GM04504 (cell line): Measurements from ENCODE around the gene OSGIN1.

Experiments
- DNase-seq: peaks from one replicate; pipeline ENCODE4 v3.0.0-alpha.2; 2012; ENCODE audit warnings: low read depth

Gene OSGIN1

GRCh38 chr16:83958137-83958845 lies 5.3 kb downstream of the OSGIN1 start:
- no peak for DNase-seq

GRCh38 chr16:83958846-83959565 lies 6.0 kb downstream of the OSGIN1 start:
- DNase-seq, result no peak

DNA sequence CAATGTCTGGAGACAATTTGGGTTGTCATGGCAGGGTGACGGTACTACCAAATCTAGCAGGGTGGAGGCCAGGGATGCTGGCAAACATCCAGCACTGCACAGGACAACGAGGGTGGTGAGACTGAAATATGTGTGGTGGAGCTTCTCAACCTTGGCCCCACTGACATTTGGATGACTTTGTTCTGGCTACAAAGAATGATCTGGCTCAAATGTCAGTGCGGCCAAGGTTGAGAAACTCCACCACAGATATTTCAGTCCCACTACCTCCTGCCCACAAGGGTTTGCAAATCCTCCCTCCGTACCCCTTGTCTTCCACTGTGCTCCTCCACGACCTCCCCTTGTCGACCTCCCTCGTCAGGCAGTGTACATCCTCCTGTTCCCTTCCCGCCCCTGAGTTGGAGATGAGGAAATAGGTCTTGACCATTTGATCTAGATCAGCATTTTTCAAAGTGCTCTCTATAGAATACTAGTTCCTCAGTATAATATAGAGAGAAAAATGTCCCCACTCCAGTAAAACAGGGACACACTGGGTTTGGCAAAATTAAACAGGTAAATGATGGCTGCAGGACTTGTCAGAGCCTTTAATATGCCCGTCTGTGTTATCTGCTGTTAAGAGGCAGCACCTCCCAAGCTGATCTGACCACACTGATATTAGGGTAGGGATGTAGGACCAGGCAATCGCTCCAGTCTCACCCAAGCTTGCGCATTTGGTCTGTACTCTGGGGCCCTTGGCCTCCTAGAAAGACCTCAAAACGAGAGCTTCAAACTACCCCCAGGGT lies 6.8 kb downstream of the OSGIN1 start:
- no peak for DNase-seq

- no peak for DNase-seq
These were observed 7.6 kb downstream of the OSGIN1 start for GRCh38 chr16:83960521-83961249.

- DNase-seq, result no peak
These were observed 8.6 kb downstream of the OSGIN1 start for GRCh38 chr16:83961591-83961990.

DNA sequence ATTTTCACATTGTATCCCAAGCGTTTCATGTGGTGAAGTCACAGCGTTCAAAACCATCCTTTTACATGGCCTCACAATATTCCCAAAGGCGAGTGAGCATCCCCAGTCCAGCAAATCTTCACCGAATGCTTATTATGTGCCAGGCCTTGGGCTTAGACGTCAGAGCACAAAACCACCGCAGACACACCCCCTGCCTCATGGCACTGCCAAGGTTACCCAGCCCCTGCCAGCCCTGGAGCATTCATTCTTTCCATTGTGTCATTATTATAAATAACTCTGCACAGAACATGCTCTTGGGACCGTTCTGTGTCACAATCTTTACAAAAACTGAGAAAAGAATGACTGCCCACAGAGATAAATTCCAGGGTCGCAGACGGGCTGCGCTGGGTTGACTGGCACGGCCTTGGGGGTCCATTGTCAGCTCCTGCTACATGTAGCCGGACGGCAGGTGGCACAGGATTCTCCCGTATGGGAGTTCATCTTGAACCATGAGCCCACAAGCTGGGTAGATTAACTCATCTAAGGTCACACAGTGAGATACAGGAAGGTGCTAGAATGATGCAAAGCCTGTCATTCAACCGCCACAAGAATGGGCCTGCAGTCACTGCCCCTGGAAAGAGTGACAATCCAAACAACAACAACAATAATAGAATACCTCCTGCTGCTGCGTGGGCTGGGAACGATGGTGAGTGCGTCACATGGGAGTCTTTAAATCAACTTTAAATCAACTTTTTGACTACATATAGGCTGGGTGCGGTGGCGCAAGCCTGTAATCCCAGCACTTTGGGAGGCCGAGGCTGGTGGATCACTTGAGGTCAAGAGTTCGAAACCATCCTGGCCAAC lies 10.5 kb downstream of the OSGIN1 start:
- no peak for DNase-seq

- no peak for DNase-seq
These were observed 11.8 kb downstream of the OSGIN1 start for GRCh38 chr16:83964684-83965443.

DNA sequence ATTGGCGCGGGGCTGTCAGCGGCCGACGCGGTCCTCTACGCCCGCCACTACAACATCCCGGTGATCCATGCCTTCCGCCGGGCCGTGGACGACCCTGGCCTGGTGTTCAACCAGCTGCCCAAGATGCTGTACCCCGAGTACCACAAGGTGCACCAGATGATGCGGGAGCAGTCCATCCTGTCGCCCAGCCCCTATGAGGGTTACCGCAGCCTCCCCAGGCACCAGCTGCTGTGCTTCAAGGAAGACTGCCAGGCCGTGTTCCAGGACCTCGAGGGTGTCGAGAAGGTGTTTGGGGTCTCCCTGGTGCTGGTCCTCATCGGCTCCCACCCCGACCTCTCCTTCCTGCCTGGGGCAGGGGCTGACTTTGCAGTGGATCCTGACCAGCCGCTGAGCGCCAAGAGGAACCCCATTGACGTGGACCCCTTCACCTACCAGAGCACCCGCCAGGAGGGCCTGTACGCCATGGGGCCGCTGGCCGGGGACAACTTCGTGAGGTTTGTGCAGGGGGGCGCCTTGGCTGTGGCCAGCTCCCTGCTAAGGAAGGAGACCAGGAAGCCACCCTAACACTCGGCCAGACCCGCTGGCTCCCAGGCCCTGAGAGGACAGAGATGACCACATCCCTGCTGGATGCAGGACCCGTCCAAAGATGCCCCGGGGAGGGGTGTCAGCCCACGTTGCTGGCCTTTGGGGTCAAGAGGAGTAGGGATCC lies 12.6 kb downstream of the OSGIN1 start:
- no peak for DNase-seq

GRCh38 chr16:83966153-83966696 lies 13.2 kb downstream of the OSGIN1 start:
- no peak for DNase-seq

GRCh38 chr16:83967091-83967490 lies 14.1 kb downstream of the OSGIN1 start:
- DNase-seq, result no peak

DNA sequence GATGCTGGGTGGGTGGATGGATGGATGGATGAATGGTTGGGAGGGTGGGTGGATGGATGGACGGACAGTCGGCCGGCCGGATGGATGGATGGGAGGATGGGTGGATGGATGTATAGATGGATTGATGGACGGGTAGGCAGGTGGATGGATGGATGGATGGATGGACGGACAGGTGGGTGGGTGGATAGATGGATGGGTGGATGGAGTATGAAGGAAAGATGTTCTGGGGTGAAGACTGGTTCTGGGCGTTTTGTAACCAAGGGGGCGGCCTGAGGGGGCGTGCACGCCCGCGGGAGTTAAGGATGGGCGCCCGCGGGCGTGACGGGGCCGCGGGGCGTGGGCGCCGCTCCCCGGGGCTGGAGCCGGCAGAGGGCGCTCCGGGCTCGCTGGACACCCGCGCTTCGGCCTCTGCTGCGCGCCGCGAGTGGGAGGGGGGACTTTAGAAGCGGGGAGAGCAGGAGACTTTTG lies 14.8 kb downstream of the OSGIN1 start, which contains the start of gene NECAB2:
Gene NECAB2, plus strand, starts transcription at position 407 of the 468 bp plus-strand sequence. CDS start 405 bp downstream, outside the sequence.
- no peak for DNase-seq

DNA sequence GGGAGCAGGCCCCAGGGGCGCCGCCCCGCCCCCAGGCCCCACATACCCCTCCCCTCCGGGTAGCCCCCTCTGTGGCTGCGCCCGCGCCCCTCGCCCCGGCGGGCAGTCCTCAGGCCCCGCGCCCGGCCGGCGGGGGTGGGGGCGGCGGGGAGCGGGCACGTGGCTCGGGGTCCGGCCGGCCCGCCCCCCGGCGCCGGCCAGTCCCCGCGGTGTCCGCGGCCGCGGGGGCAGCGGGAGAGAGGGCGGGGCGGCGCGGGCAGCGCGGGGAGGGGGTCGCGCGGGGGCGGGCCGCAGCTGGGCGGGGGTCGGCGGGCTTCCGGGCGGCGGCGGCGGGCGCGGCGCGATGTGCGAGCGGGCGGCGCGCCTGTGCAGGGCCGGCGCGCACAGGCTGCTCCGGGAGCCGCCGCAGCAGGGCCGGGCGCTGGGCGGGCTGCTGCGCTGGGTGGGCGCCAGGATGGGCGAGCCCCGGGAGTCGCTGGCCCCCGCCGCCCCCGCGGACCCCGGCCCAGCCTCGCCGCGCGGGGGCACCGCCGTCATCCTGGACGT lies 15.3 kb downstream of the OSGIN1 start:
- no peak for DNase-seq

GRCh38 chr16:83968891-83969649 lies 16.0 kb downstream of the OSGIN1 start:
- no peak for DNase-seq

- no peak for DNase-seq
These were observed 16.9 kb downstream of the OSGIN1 start for GRCh38 chr16:83969771-83970429.

GRCh38 chr16:83970430-83970815 lies 17.4 kb downstream of the OSGIN1 start:
- DNase-seq, result no peak

DNA sequence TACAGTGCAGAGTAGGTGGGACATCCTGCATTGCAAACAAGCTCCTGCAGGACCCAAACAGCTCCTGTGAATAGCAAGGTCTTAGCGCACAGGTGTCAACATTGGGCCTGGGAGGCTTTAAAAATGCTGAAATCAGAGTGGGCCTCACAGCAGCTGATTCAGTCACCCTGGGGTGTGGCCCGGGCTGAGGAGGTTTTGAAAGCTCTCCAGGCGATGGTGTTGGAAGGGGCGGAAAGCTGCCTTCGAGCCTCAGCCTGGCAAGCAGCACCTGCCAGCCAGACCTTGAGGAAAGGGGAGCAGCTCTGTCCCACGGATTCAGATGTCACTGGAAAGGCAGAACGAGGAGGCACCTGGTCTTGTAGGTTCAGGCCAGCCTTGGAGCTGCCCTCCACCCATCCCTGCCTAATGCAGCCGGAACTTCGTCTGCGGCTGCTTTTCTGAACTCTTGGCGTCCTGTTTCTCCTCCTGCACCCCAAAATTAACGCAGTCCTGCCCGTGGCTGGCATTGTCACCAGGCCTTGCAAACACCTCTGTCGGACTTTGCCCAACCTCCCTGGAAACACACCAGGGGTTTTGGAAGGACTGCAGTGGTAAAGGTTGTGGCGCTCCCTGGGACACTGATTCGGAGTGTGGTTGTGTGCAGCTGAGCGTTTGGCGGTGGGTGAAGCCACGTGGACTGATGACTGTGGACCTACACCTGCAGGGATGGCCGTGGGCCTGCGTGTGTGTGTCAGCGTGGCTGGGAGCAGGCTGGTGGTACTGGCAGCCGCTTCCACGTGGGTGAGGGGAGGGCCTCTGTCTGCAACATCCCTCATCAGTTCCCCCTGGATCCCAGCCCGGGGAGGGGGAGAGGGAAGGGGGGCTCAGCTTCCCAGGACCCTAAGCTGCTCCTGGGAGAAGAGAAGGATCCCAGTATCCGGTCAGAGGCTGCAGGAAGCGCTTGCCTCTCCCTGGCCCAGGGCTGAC lies 18.4 kb downstream of the OSGIN1 start:
- no peak for DNase-seq
